GM19328 (cell line): ENCODE results near the gene CTF1.
"Not testable (repeated sequence)": the region's sequence is repeated elsewhere in the genome, so short reads cannot be mapped to it uniquely, and the experiment has no call there.

Experiments
- ATAC-seq: cut with Tn5 transposase; IDR thresholded peaks from one replicate; pipeline ENCODE4 v1.9.1; 2021; ENCODE audit warnings: mild to moderate bottlenecking, moderate library complexity; ENCODE audit not compliant: unreplicated experiment

The CTF1 gene, protein sequence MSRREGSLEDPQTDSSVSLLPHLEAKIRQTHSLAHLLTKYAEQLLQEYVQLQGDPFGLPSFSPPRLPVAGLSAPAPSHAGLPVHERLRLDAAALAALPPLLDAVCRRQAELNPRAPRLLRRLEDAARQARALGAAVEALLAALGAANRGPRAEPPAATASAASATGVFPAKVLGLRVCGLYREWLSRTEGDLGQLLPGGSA

GRCh38 chr16:30896261-30896888 lies at the start of gene CTF1:
TSS of gene CTF1 (plus strand) at chr16:30896614. CDS start at chr16:30896644, 30 bp downstream.
- no peak for ATAC-seq

GRCh38 chr16:30846649-30847402 lies 49.6 kb upstream of the CTF1 start:
- no peak for ATAC-seq

DNA sequence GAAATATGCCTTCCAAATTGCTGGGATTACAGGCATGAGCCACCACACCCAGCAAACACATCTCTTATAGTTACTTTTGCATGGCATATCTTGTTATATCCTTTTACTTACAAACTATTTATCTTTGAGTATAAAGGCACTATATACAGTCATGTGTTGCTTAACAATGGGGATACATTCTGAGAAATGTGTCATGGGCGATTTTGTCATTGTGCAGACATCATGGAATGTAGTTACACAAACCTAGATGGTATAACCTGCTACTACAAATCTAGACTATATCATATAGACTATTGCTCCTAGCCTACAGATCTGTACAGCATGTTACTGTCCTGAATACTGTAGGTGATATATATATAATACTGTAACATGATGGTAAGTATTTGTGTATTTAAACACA lies 46.2 kb upstream of the CTF1 start:
- no peak for ATAC-seq

GRCh38 chr16:30853758-30854157 lies 42.7 kb upstream of the CTF1 start:
- ATAC-seq = no peak

DNA sequence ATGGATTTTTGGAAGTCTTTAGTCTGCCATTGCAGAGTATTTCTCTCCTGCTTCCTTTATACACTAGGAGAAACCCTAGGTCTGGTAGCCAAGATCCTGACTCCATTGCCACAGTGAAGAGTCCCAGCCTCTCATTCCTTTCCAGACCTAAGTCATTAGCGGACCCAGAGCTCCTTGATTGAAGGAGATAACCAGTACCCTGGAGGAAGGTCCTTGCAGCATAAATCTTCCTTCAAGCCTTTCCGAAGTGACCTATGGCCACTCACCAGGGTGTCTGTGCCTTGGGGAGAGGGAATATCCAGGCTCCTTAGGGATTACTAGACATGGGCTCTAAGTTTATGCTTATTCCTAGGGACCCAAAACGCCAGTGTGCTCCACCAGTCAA lies 38.3 kb upstream of the CTF1 start:
- ATAC-seq = no peak

DNA sequence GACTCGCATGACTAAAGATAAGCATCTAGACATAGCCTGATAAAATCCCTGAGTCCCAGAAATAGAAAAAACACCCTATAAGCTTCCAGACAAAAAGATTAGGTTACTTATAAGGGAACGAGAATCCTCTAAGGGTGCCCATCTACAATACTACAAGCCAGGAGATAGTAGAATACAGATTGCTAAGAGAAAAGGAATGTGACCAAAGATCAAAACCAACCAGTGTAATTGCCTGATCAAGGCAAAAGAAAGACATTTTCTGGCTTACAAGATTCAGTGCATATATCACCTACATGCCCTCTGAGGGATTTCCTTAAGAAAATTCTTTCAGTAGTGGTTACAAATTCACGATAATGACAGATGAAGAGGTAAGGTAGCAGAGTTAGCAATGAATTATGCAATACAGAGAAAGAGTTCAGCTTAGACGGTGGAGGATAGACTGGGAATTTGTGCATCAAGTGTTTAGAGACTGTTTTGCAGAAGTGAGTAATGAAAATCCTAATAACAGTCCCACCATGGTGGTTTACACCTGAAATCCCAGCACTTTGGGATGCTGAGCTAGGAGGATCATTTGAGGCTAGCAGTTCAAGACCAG lies 37.5 kb upstream of the CTF1 start:
- ATAC-seq = no peak

GRCh38 chr16:30860729-30861128 lies 35.7 kb upstream of the CTF1 start:
- not testable (repeated sequence) for ATAC-seq

GRCh38 chr16:30863178-30863577 lies 33.2 kb upstream of the CTF1 start:
- not testable (repeated sequence) for ATAC-seq

GRCh38 chr16:30866031-30866430 lies 30.4 kb upstream of the CTF1 start:
- no peak for ATAC-seq

DNA sequence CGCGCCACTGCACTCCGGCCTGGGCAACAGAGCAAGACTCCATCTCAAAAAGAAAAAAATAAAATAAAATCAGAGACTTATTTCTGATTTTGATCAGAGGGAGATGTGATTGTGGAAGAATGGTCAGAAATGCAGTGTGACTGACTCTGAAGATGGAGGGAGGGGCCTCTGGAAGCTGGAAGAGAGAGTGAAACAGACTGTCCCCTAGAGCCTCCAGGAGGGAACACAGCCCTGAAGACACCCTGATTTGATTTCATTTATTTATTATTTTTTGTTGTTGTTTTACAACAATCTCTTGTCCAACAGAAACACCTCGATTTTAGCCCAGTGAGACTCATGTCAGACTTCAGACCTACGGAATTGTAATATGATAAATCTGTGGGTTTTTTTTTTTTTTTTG lies 28.7 kb upstream of the CTF1 start:
- ATAC-seq = no peak

- no peak for ATAC-seq
Measured at GRCh38 chr16:30870904-30871303, 25.5 kb upstream of the CTF1 start.

DNA sequence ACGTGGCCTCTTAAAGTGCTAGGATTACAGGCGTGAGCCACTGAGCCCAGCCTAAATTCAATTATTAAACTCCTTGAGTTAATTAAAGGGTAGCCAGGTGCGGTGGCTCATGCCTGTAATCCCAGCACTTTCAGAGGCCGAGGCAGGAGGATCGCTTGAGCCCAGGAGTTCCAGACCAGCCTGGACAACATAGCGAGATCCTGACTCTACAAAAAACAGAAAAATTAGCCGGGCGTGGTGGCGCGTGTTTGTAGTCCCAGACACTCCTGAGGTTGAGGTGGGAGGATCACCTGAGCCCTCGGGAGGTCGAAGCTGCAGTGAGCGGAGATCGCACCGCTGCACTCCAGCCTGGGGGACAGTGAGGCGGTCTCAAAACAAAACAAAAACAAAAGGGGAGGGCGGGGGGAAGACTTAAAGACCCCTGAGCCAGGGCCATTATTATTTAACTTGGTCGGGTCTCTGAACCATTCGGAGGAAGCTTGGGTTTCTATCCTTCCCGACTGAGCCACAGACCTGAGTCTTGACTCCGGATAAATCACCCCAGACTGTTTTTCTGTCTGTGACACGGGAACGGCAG lies 22.1 kb upstream of the CTF1 start:
- no peak for ATAC-seq

GRCh38 chr16:30874821-30875717 lies 21.3 kb upstream of the CTF1 start:
- peak; percentile 47 for ATAC-seq

DNA sequence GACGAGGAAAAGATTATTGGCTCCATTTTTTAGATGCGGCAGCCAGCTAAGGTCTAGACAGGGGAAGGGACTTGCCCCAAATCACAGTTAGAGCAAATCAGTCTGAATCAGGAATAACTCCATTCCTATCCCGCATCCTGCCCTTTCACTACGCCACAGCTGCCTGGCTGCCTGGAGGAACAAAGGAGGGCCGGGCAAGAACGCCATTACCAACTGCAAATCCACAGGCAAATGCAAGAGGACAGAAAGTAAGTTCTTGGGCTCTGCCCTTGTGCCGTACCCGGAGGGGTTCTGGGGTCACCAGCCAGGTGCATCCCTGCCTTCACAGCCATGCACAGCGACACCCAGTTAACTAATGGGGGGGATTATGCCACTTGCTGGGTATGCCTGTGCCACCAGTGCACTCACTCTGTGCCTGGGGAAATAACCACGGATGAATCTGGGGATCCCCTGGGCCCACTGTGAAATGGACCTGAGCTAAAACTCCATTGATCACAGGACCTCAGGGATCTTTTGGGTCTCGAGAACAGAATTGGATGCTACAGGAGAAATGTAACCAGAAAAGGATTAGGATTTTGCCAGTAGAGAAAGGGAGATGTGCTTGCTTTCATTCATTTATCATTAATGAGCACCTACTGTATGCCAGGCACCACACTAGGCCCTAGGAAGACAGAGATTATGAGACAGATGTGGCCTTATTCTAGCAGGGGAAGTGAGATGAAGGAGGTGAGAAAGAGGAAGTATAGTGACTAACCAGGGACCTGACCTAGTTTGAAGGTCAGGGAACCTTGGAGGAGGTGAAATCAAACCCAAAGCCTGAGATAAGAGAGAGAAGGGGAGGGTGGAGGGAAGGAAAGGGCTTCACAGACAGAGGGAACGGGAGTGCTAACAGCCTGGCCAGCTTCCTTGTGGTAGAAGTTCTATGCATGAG lies 20.3 kb upstream of the CTF1 start:
- no peak for ATAC-seq

DNA sequence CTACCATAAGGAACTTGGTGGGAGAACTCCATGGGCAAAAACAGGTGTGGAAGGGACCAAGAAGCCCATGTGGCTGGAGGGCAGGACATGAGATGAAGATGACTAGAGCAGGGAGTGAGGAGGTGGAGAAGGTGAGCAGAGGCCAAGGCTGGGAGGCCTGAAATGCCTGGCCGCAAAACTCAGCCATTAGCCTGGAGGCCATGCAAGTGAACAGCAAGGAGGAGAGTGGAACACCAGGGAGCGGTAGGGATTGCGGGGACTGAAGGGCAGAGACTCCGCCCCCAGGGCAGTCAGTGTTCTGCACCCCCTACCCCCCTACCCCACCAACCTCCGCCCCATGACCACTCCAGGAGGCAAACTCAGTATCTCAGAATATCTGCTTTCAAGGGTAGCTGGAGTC lies 19.5 kb upstream of the CTF1 start:
- no peak for ATAC-seq

DNA sequence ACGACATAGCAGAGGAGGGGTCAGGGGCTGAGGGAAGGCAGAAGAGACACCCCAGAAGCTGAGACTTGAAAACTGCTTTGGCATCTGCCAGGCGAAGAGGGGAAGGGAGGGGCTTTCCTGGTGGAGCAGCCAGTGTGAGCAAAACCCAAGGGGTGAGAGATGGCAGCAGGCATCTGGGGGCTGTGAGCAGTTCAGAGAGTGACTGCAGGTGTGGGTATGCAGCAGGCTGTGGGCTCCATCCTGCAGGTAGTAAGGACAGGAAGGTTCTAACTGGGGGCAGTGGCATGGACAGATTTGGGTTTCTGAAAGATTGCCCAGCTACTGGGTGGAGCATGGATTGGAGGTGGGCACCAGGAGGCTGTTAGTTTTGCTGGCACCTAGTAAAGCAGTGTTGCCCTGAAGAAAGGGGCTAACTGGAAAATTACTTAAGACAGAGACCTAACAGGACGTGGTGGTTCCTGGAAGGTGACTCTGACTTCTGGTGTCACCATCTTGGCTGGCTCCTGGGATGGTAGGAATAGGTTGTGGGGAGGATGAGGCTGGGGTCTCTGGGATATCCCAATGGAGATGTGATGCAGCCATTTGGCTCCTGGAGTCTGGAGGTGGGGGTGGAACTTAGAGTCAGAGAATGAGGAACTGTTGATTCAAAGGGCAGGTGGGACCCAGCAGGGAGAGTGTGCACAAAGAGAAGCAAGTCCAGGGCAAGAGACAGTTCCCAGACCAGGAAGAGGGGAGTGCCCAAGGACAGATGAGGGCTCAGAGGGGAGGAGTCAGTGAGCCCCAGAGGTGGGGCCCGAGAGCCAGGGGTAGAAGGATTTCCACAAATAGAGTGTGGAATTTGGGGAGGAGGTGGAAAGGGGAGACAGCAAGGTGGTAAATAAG lies 13.7 kb upstream of the CTF1 start:
- ATAC-seq = no peak

GRCh38 chr16:30884760-30885159 lies 11.7 kb upstream of the CTF1 start:
- ATAC-seq = no peak

GRCh38 chr16:30885196-30885595 lies 11.2 kb upstream of the CTF1 start:
- no peak for ATAC-seq
